ENCODE results near the gene ARHGAP24.
A peak's percentile ranks its signal among the peaks of the same experiment; 100 is the strongest.
"Not testable (repeated sequence)": the region's sequence is repeated elsewhere in the genome, so short reads cannot be mapped to it uniquely, and the experiment has no call there.

The ARHGAP24 gene

GRCh38 chr4:85970535-85970934 lies 495.6 kb downstream of the ARHGAP24 start:
- no peak for DNase-seq

- no peak for DNase-seq
These were observed 504.3 kb downstream of the ARHGAP24 start for GRCh38 chr4:85979276-85979675.

GRCh38 chr4:85986266-85986665 lies 511.3 kb downstream of the ARHGAP24 start:
- DNase-seq, result no peak

- no peak for DNase-seq
These were observed 518.7 kb downstream of the ARHGAP24 start for GRCh38 chr4:85993641-85994040.

GRCh38 chr4:85994576-85994975 lies 519.6 kb downstream of the ARHGAP24 start:
- DNase-seq, result no peak

GRCh38 chr4:85995361-85995760 lies 520.4 kb downstream of the ARHGAP24 start:
- no peak for DNase-seq

- no peak for DNase-seq
These were observed 526.6 kb downstream of the ARHGAP24 start for GRCh38 chr4:86001591-86001990.

- no peak for DNase-seq
These were observed 529.1 kb downstream of the ARHGAP24 start for GRCh38 chr4:86004030-86004429.

GRCh38 chr4:86006057-86006456 lies 531.1 kb downstream of the ARHGAP24 start:
- DNase-seq, result no peak

GRCh38 chr4:86007042-86007441 lies 532.1 kb downstream of the ARHGAP24 start:
- no peak for DNase-seq

GRCh38 chr4:86011117-86011516 lies 536.2 kb downstream of the ARHGAP24 start:
- peak; percentile 94 for DNase-seq

GRCh38 chr4:86013621-86014020 lies 538.7 kb downstream of the ARHGAP24 start:
- peak; percentile 48 for DNase-seq

- peak; percentile 62 for DNase-seq
These were observed 539.6 kb downstream of the ARHGAP24 start for GRCh38 chr4:86014599-86014998.

- DNase-seq, result peak; percentile 6
These were observed 540.7 kb downstream of the ARHGAP24 start for GRCh38 chr4:86015412-86016350.

- DNase-seq, result no peak
These were observed 544.4 kb downstream of the ARHGAP24 start for GRCh38 chr4:86019362-86019761.

GRCh38 chr4:86019906-86020305 lies 545.0 kb downstream of the ARHGAP24 start:
- peak; percentile 34 for DNase-seq

- not testable (repeated sequence) for DNase-seq
These were observed 546.7 kb downstream of the ARHGAP24 start for GRCh38 chr4:86021671-86022070.

GRCh38 chr4:86026720-86027119 lies 551.8 kb downstream of the ARHGAP24 start:
- no peak for DNase-seq

GRCh38 chr4:86031927-86032326 lies 557.0 kb downstream of the ARHGAP24 start:
- no peak for DNase-seq

- peak; percentile 92 for DNase-seq
These were observed 557.6 kb downstream of the ARHGAP24 start for GRCh38 chr4:86032476-86033022.

GRCh38 chr4:86033171-86033570 lies 558.2 kb downstream of the ARHGAP24 start:
- peak; percentile 75 for DNase-seq

GRCh38 chr4:86034616-86035015 lies 559.7 kb downstream of the ARHGAP24 start:
- no peak for DNase-seq

GRCh38 chr4:86035688-86036087 lies 560.7 kb downstream of the ARHGAP24 start:
- DNase-seq, result peak; percentile 9

GRCh38 chr4:86036736-86037135 lies 561.8 kb downstream of the ARHGAP24 start:
- peak; percentile 46 for DNase-seq
